Measurements from ENCODE around the gene SH3D19. TPM values are rescaled to one million over a fixed set of nuclear protein-coding genes. Genes with fewer than 3 reads are reported as not detected.
A peak's percentile ranks its signal among the peaks of the same experiment; 100 is the strongest.
"Not testable (repeated sequence)": the region's sequence is repeated elsewhere in the genome, so short reads cannot be mapped to it uniquely, and the experiment has no call there.

Gene SH3D19
- total and polyA plus RNA-seq, 12 donors, result 32.4 to 175 (median 116) TPM

- Histone ChIP-seq H3K36me3 (no peaks in the 10 kb centered on the region), H3K9me3 (no peaks in the 10 kb centered on the region), H3K27ac (peak overlapping the region in 8 of 10 donors; percentile 5 to 96 (median 94)), H3K4me1 (peaks cover 4 to 54% (median 33%) of the 10 kb centered on the region in 9 donors), H3K27me3 (peaks cover 0 to 35% (median 0%) of the 10 kb centered on the region in 7 donors), H3K4me3 (peak overlapping the region in 5 of 10 donors; percentile 81 to 93 (median 83))
- intact Hi-C loops (cut with DNase I), result loop anchor here in 3 of 10 donors (5.0 to 10.0 kb wide), 2 partner anchors 40 to 118 kb away; no protein-coding TSS in a partner anchor
- TF ChIP-seq CTCF (IDR thresholded peaks at IDR 0.05), result no peak
- no peak for ATAC-seq
- DNase-seq, result no peak
Measured at GRCh38 chr4:151322570-151322969, 2.8 kb downstream of the SH3D19 start.

- peak overlapping the region in 7 of 10 donors; percentile 5 to 96 (median 94) for H3K27ac ChIP-seq
- not testable (repeated sequence) for H3K36me3 ChIP-seq, ATAC-seq, DNase-seq, H3K9me3 ChIP-seq
- H3K4me3 ChIP-seq, result peak overlapping the region in 2 of 10 donors; percentile 6 to 83
- 69 to 78% methylated on average over 4 of the region's 4 CpGs for WGBS, 2 donors
- peaks cover 4 to 58% (median 37%) of the 10 kb centered on the region in 9 donors for H3K4me1 ChIP-seq
- intact Hi-C loops (cut with DNase I), result loop anchor here in 3 of 10 donors (5.0 to 10.0 kb wide), 2 partner anchors 40 to 117 kb away; no protein-coding TSS in a partner anchor
- H3K27me3 ChIP-seq, result peaks cover 0 to 35% (median 0%) of the 10 kb centered on the region in 7 donors
Measured at GRCh38 chr4:151322161-151322560, 3.2 kb downstream of the SH3D19 start.

DNA sequence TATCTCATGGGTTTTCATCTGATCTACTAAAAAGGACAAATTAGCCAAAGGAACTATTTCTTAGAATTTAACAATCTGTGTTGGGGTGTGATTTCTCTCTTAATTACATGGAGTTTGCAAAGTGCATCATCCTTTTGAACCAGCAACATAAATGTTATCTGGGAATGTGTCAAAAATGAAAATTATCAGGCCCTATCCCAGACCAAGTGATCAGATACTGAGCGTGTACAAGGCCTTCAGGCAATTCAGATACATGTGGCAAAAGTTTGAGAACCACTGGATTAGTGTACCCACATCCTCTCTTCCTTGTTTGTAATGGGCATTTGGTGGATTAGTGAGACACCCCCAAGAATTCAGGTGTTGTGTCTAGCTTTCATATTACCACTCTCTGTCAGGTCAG is 3.8 kb downstream of the SH3D19 start:
- 44 to 82% methylated on average over 1 of the region's 1 CpG for WGBS, 2 donors
- peaks cover 0 to 32% (median 0%) of the 10 kb centered on the region in 7 donors for H3K27me3 ChIP-seq
- peaks cover 4 to 64% (median 43%) of the 10 kb centered on the region in 9 donors for H3K4me1 ChIP-seq
- H3K4me3 ChIP-seq, result peak overlapping the region in 1 of 10 donors; percentile 6
- no peak for DNase-seq
- H3K27ac ChIP-seq, result peak overlapping the region in 6 of 10 donors; percentile 9 to 96 (median 94)
- intact Hi-C loops (cut with DNase I), result loop anchor here in 3 of 10 donors (5.0 to 10.0 kb wide), 2 partner anchors 39 to 117 kb away; no protein-coding TSS in a partner anchor
- no peak for ATAC-seq
- H3K36me3 ChIP-seq, result no peaks in the 10 kb centered on the region
- H3K9me3 ChIP-seq, result no peaks in the 10 kb centered on the region
- TF ChIP-seq CTCF (IDR thresholded peaks at IDR 0.05), result no peak

DNA sequence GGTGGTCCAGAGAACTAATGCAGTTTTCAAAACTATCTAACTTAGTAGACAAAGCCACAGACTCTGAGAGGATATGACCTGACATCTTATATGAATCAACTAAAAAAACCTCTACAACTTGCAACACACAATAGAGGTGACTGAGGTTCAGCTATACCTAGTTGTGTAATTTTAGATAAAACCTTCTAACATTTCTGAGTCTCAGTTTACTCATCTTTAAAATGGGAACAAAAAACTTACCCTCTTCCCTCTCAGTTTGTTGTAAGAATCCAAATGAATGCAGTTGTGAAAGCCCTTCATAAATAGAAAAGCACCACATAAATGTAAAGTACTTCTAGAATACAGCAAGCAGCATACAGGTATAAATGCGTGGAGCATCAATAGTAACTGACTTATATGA is 5.9 kb downstream of the SH3D19 start:
- intact Hi-C loops (cut with DNase I), result no loop called here
- H3K27ac ChIP-seq, result peak overlapping the region in 3 of 10 donors; percentile 10 to 96 (median 26)
- DNase-seq, result no peak
- ATAC-seq, result no peak
- peaks cover 0 to 11% (median 0%) of the 10 kb centered on the region in 7 donors for H3K27me3 ChIP-seq
- H3K4me1 ChIP-seq, result peaks cover 11 to 83% (median 61%) of the 10 kb centered on the region in 9 donors
- WGBS, 2 donors, result 100% methylated on average over 1 of the region's 1 CpG
- TF ChIP-seq CTCF (IDR thresholded peaks at IDR 0.05), result no peak
- no peaks in the 10 kb centered on the region for H3K36me3 ChIP-seq
- H3K9me3 ChIP-seq, result no peaks in the 10 kb centered on the region
- no peak overlapping the region for H3K4me3 ChIP-seq

Data from heart right ventricle (tissue), 16 donors.